HG03457 (cell line): Measurements from ENCODE around the gene RGP1.

ENCODE experiments used
- ATAC-seq: cut with Tn5 transposase; IDR thresholded peaks from one replicate; pipeline ENCODE4 v1.9.1; 2021; ENCODE audit warnings: moderate number of reproducible peaks; ENCODE audit not compliant: unreplicated experiment

RGP1 gene

GRCh38 chr9:35801328-35802128 is 52.4 kb downstream of the RGP1 start:
- no peak for ATAC-seq

DNA sequence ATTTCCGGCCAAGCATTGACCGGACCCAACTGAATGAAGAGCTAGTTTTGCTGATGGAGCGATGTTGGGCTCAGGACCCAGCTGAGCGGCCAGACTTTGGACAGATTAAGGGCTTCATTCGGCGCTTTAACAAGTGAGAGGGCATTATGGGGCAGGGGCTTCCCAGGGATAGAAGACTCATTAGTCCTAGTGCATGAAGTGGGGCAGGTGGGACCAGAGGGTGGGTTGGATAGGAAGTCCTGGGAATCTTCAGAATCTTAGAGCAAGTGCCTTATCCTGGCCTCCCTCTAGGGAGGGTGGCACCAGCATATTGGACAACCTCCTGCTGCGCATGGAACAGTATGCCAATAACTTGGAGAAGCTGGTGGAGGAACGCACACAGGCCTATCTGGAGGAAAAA is 57.0 kb downstream of the RGP1 start:
- no peak for ATAC-seq
